Panc1 (cell line): Measurements from ENCODE around the gene POU3F1. TPM values are rescaled to one million over a fixed set of nuclear protein-coding genes. Genes with fewer than 3 reads are reported as not detected.

Experiments used
- ATAC-seq: fragments of 200-7000 bp; cut with Tn5 transposase; 2 replicates; pipeline ENCODE4 v1.9.1; 2020; ENCODE audit warnings: mild to moderate bottlenecking, moderate library complexity
- BruUV-seq: library from RNA; stranded (reverse); fragments of 400-500 nt; replicated peaks from 2 replicates; lab custom pipeline; 2021; lab: Mats Ljungman, UMichigan
- CTCF ChIA-PET: fragments of 300-600 bp; sonication (Branson Sonifier 250); formaldehyde crosslinking; loops from one replicate; lab custom pipeline; 2022; ENCODE audit warnings: antibody characterized with exemption; lab: Charles Lee
- POLR2A ChIA-PET: fragments of 300-600 bp; sonication (Branson Sonifier 250); formaldehyde crosslinking; loops from one replicate; lab custom pipeline; 2022; ENCODE audit warnings: antibody characterized with exemption; lab: Charles Lee
- DNase-seq: peaks from one replicate; pipeline ENCODE4 v3.0.0-alpha.2; 2010; ENCODE audit warnings: low read depth, low spot score
- H3K27ac ChIP-seq: 2 replicates; pipeline ENCODE4 v1.5.1; 2011; ENCODE audit warnings: mild to moderate bottlenecking, low read length, inconsistent platforms
- H3K27me3 ChIP-seq: fragments of 200-500 bp; sonication (Bioruptor generic); 2 replicates; pipeline ENCODE4 v1.6.0; 2014; ENCODE audit warnings: low read length, inconsistent platforms; ENCODE audit not compliant: control insufficient read depth, insufficient read depth
- H3K36me3 ChIP-seq: fragments of 200-500 bp; sonication (Bioruptor generic); 2 replicates; pipeline ENCODE4 v1.5.1; 2014; ENCODE audit warnings: inconsistent platforms, mild to moderate bottlenecking, low read length, moderate library complexity; ENCODE audit not compliant: control insufficient read depth, insufficient read depth
- H3K4me1 ChIP-seq: 2 replicates; pipeline ENCODE4 v1.5.1; 2011; ENCODE audit warnings: inconsistent platforms, mild to moderate bottlenecking, low read length, moderate library complexity; ENCODE audit not compliant: control insufficient read depth, insufficient read depth
- H3K4me3 ChIP-seq, 2 experiments: 2 replicates each; pipeline ENCODE4 v1.5.1; 2011 to 2012; ENCODE audit warnings: low read depth in 2 of 2, low read length in 2 of 2, mild to moderate bottlenecking in 2 of 2, inconsistent platforms in 1 of 2, moderate library complexity in 1 of 2
- H3K9me3 ChIP-seq: fragments of 200-500 bp; sonication (Bioruptor generic); 2 replicates; pipeline ENCODE4 v1.5.1; 2014; ENCODE audit warnings: low read depth, mild to moderate bottlenecking, inconsistent platforms, low read length, moderate library complexity; ENCODE audit not compliant: control insufficient read depth, insufficient read depth
- CTCF ChIP-seq: fragments of 450-650 bp; IDR thresholded peaks from 2 replicates; pipeline ENCODE4 v1.5.1; 2017; ENCODE audit warnings: mild to moderate bottlenecking
- POLR2AphosphoS5 ChIP-seq: IDR thresholded peaks from 2 replicates; pipeline ENCODE4 v1.6.1; 2012; ENCODE audit warnings: mild to moderate bottlenecking, low read depth, low read length, moderate library complexity
- SIN3A ChIP-seq: IDR thresholded peaks from 2 replicates; pipeline ENCODE4 v1.6.1; 2012; ENCODE audit warnings: low read depth, mild to moderate bottlenecking, low read length, moderate library complexity, borderline replicate concordance; ENCODE audit not compliant: insufficient read depth
- TCF7L2 ChIP-seq: IDR thresholded peaks from 2 replicates; pipeline ENCODE4 v1.6.1; 2011; ENCODE audit warnings: mild to moderate bottlenecking, low read depth, low read length, inconsistent platforms
- in situ Hi-C: cut with HindIII; loops from 2 replicates; pipeline ENCODE4 v1.10.0; 2016; ENCODE audit warnings: low sequenced_read_pairs, low pct_unique_long_range_greater_than_20kb
- intact Hi-C: fragments of 100-400 bp; cut with micrococcal nuclease; formaldehyde crosslinking; loops from one replicate; pipeline ENCODE4 v1.10.0; 2022; ENCODE audit not compliant: unreplicated experiment
- total RNA-seq: library from RNA; stranded (reverse); gene quantifications from one replicate; pipeline ENCODE4 v1.2.1, GENCODE V29; 2021; ENCODE audit not compliant: unreplicated experiment
- TF ChIP-seq, protein P1 (sequence below), 2 experiments: IDR thresholded peaks; 2 replicates each; pipeline ENCODE4 v1.6.1; 2011 to 2012; ENCODE audit warnings: low read depth in 2 of 2, control low read depth in 1 of 2, low read length in 1 of 2, mild to moderate bottlenecking in 1 of 2, moderate library complexity in 1 of 2; ENCODE audit not compliant: insufficient read depth in 1 of 2

POU3F1 gene
- total RNA-seq, 1 experiment from 2014 or later: 0.08 TPM

DNA sequence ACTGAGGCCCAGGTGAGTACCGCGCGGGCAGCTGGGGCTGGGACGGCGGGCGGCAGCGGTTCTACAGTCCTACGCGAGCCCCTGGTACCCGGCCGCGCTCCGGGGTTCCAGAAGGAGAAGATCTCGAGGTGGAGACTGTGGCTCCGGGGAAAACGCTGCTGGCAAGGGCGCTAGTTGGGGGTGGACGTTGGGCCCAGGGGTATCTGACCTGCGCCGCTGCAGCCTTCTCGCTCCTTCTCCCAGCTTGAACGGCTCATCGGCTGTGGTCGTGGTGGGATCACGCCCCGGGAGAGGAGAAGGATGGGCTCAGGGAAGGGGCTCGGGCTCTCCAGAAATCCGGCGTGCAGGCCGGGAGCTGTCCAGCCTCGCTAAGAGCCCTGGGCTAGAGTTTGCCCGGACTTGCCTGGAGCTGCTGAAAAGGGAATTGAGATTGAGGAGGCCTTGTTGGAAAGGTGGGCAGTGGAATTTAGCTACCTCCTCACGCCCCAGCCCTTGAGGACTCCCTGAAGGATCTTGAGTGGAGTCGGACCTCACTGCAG is 1.1 kb upstream of the POU3F1 start:
- ChIA-PET POLR2A (interaction anchor here (0.7 kb wide), 1 partner anchor 613 kb away, joined by 3 read pairs; no protein-coding TSS in a partner anchor), CTCF (interaction anchor here (1.0 kb wide), 1 partner anchor 25 kb away, joined by 3 read pairs; no protein-coding TSS in a partner anchor)
- ATAC-seq (no peak), DNase-seq (no peak)
- BruUV-seq: no TSS peak
- in situ Hi-C loops: no loop called here
- H3K4me1 ChIP-seq: peaks cover 4% of the 10 kb centered on the region; the same call in 1 of the 2 replicates
- TF ChIP-seq SIN3A (no peak), TCF7L2 (no peak), POLR2AphosphoS5 (no peak)
- TF ChIP-seq, protein P1, sequence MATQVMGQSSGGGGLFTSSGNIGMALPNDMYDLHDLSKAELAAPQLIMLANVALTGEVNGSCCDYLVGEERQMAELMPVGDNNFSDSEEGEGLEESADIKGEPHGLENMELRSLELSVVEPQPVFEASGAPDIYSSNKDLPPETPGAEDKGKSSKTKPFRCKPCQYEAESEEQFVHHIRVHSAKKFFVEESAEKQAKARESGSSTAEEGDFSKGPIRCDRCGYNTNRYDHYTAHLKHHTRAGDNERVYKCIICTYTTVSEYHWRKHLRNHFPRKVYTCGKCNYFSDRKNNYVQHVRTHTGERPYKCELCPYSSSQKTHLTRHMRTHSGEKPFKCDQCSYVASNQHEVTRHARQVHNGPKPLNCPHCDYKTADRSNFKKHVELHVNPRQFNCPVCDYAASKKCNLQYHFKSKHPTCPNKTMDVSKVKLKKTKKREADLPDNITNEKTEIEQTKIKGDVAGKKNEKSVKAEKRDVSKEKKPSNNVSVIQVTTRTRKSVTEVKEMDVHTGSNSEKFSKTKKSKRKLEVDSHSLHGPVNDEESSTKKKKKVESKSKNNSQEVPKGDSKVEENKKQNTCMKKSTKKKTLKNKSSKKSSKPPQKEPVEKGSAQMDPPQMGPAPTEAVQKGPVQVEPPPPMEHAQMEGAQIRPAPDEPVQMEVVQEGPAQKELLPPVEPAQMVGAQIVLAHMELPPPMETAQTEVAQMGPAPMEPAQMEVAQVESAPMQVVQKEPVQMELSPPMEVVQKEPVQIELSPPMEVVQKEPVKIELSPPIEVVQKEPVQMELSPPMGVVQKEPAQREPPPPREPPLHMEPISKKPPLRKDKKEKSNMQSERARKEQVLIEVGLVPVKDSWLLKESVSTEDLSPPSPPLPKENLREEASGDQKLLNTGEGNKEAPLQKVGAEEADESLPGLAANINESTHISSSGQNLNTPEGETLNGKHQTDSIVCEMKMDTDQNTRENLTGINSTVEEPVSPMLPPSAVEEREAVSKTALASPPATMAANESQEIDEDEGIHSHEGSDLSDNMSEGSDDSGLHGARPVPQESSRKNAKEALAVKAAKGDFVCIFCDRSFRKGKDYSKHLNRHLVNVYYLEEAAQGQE (IDR thresholded peaks at IDR 0.05; ENCODE audit: insufficient read depth in 1 of 2, low read depth in 2 of 2, low read length in 1 of 2): peak; percentile 79 to 82
- H3K27ac ChIP-seq: no peak overlapping the region
- no peaks in the 10 kb centered on the region for H3K36me3 ChIP-seq
- intact Hi-C loops: no loop called here
- H3K27me3 ChIP-seq: peaks cover 11% of the 10 kb centered on the region; the same call in 1 of the 2 replicates
- no peaks in the 10 kb centered on the region for H3K9me3 ChIP-seq
- peak overlapping the region; percentile 53 to 54 for H3K4me3 ChIP-seq

GRCh38 chr1:38046884-38047602 is 450 bp upstream of the POU3F1 start:
- Histone ChIP-seq H3K4me1 (peaks cover 4% of the 10 kb centered on the region; the same call in 1 of the 2 replicates), H3K36me3 (no peaks in the 10 kb centered on the region), H3K4me3 (peak overlapping the region; percentile 53 to 54), H3K27ac (no peak overlapping the region), H3K27me3 (peaks cover 11% of the 10 kb centered on the region; the same call in 1 of the 2 replicates), H3K9me3 (no peaks in the 10 kb centered on the region)
- ChIA-PET CTCF (interaction anchor here (0.6 to 1.0 kb wide), 3 partner anchors 24 to 33 kb away, joined by 3 to 8 read pairs (median 3); no protein-coding TSS in a partner anchor), POLR2A (interaction anchor here (0.6 to 0.7 kb wide), 2 partner anchors 17 to 614 kb away, joined by 3 to 4 read pairs; no protein-coding TSS in a partner anchor)
- peak; percentile 96 for ATAC-seq
- DNase-seq: no peak
- TF ChIP-seq TCF7L2 (no peak), SIN3A (no peak; the same call in 1 of the 2 replicates), CTCF (no peak), POLR2AphosphoS5 (no peak)
- TF ChIP-seq, protein P1 (IDR thresholded peaks at IDR 0.05; ENCODE audit: insufficient read depth in 1 of 2, low read depth in 2 of 2, low read length in 1 of 2): no peak
- intact Hi-C loops: no loop called here
- BruUV-seq: no TSS peak
- in situ Hi-C loops: no loop called here
